K562 (cell line): ENCODE results near the gene TIGD7. TPM values are rescaled to one million over a fixed set of nuclear protein-coding genes. Genes with fewer than 3 reads are reported as not detected.

Source experiments
- BRD9 ChIP-seq: fragments of 450-650 bp; IDR thresholded peaks from 2 replicates; pipeline ENCODE4 v1.6.1; 2018; ENCODE audit warnings: low read depth; ENCODE audit not compliant: partially characterized antibody
- C11orf30 ChIP-seq: fragments of 450-650 bp; IDR thresholded peaks from 2 replicates; pipeline ENCODE4 v1.6.1; 2016; ENCODE audit warnings: low read depth, mild to moderate bottlenecking
- FUS ChIP-seq: fragments of 200-400 bp; formaldehyde crosslinking; optimal IDR thresholded peaks from 2 replicates; pipeline ENCODE3; 2017; ENCODE audit warnings: low read depth, low read length
- GATAD2A ChIP-seq: fragments of 450-650 bp; IDR thresholded peaks from 2 replicates; pipeline ENCODE4 v1.6.1; 2017
- HDGF ChIP-seq: fragments of 450-650 bp; IDR thresholded peaks from 2 replicates; pipeline ENCODE4 v1.6.1; 2016
- MAZ ChIP-seq, 2 experiments: fragments of 450-650 bp in 1 of 2; sonication (generic) in 1 of 2; formaldehyde crosslinking; IDR thresholded peaks in 1 of 2; conservative IDR thresholded peaks in 1 of 2; 2 replicates each; pipeline versions ENCODE4 v1.4.0 to v1.5.0; 2020; ENCODE audit warnings: mild to moderate bottlenecking in 1 of 2, missing genetic modification reagents in 1 of 2
- MTA1 ChIP-seq: fragments of 450-650 bp; IDR thresholded peaks from 2 replicates; pipeline ENCODE4 v1.6.1; 2017; ENCODE audit warnings: borderline replicate concordance
- PHB2 ChIP-seq: fragments of 450-650 bp; IDR thresholded peaks from 2 replicates; pipeline ENCODE4 v1.6.1; 2017; ENCODE audit warnings: low read depth
- SIN3B ChIP-seq: fragments of 450-650 bp; IDR thresholded peaks from 2 replicates; pipeline ENCODE4 v1.6.1; 2017; ENCODE audit warnings: low read depth, mild to moderate bottlenecking, moderate library complexity
- SRSF9 ChIP-seq: fragments of 200-400 bp; formaldehyde crosslinking; IDR thresholded peaks from 2 replicates; pipeline ENCODE4 v1.6.1; 2017; ENCODE audit warnings: low read depth, low read length, borderline replicate concordance
- TBL1XR1 ChIP-seq, 2 experiments: IDR thresholded peaks; 2 replicates each; pipeline ENCODE4 v1.6.1; 2012; ENCODE audit warnings: improper control_type of control experiment in 2 of 2, low read length in 2 of 2, mild to moderate bottlenecking in 1 of 2
- ZNF431 ChIP-seq: sonication (generic); formaldehyde crosslinking; IDR thresholded peaks from 2 replicates; pipeline ENCODE4 v1.8.0; 2022; ENCODE audit warnings: mild to moderate bottlenecking, missing genetic modification reagents
- polyA plus RNA-seq, 8 experiments: library from polyadenylated mRNA; depleted of rRNA in 4 of 8; stranded (reverse) in 5 of 8; unstranded in 3 of 8; fragments of >200 nt; fragmentation: Nextera tagmentation in 2 of 8; fragmentation: Illumina TruSeq in 1 of 8; extraction: Ambion mirVana in 2 of 8; extraction: Trizol in 1 of 8; gene quantifications; 2 replicates each; pipeline versions ENCODE4 v1.2.1 to v1.2.3, GENCODE V29; 2011 to 2014; ENCODE audit warnings: inconsistent platforms in 1 of 8, missing spikeins in 1 of 8
- total RNA-seq, 7 experiments: library from RNA; depleted of rRNA in 6 of 7; stranded (reverse); fragments of >200 nt in 6 of 7; fragmentation: Illumina TruSeq in 2 of 7; extraction: Trizol in 2 of 7; gene quantifications; 2 replicates each; pipeline versions ENCODE4 v1.2.1 to v1.2.3, GENCODE V29; 2011 to 2021; ENCODE audit warnings: low replicate concordance in 1 of 7
- TF ChIP-seq, protein P1 (sequence below): fragments of 250-450 bp; sonication (Bioruptor Pico); IDR thresholded peaks from 2 replicates; pipeline ENCODE4 v1.8.0; 2021; ENCODE audit warnings: borderline replicate concordance, mild to moderate bottlenecking, moderate library complexity; ENCODE audit not compliant: poor library complexity, severe bottlenecking
- TF ChIP-seq, protein P2 (sequence below), 2 experiments: fragments of 450-650 bp; conservative IDR thresholded peaks; 2 replicates each; pipeline ENCODE4 v1.6.1; 2017; ENCODE audit warnings: mild to moderate bottlenecking in 2 of 2, moderate library complexity in 2 of 2
- TF ChIP-seq, protein P3 (sequence below): fragments of 200-800 bp; sonication (Bioruptor generic); IDR thresholded peaks from 2 replicates; pipeline ENCODE4 v1.6.1; 2017; ENCODE audit warnings: missing genetic modification characterization, missing compliant biosample characterization
- TF ChIP-seq, protein P4 (sequence below): fragments of 450-650 bp; IDR thresholded peaks from 2 replicates; pipeline ENCODE4 v1.6.1; 2016; ENCODE audit warnings: mild to moderate bottlenecking
- TF ChIP-seq, protein P5 (sequence below): sonication (generic); formaldehyde crosslinking; IDR thresholded peaks from 2 replicates; pipeline ENCODE4 v1.8.0; 2023; ENCODE audit warnings: mild to moderate bottlenecking, missing genetic modification reagents

TIGD7 gene
- total and polyA plus RNA-seq, 9 of the 15 experiments (the other 6 are each of a cell fraction or from before 2014, with no cell fraction given), result 0.84 to 10.7 (median 6.7) TPM

DNA sequence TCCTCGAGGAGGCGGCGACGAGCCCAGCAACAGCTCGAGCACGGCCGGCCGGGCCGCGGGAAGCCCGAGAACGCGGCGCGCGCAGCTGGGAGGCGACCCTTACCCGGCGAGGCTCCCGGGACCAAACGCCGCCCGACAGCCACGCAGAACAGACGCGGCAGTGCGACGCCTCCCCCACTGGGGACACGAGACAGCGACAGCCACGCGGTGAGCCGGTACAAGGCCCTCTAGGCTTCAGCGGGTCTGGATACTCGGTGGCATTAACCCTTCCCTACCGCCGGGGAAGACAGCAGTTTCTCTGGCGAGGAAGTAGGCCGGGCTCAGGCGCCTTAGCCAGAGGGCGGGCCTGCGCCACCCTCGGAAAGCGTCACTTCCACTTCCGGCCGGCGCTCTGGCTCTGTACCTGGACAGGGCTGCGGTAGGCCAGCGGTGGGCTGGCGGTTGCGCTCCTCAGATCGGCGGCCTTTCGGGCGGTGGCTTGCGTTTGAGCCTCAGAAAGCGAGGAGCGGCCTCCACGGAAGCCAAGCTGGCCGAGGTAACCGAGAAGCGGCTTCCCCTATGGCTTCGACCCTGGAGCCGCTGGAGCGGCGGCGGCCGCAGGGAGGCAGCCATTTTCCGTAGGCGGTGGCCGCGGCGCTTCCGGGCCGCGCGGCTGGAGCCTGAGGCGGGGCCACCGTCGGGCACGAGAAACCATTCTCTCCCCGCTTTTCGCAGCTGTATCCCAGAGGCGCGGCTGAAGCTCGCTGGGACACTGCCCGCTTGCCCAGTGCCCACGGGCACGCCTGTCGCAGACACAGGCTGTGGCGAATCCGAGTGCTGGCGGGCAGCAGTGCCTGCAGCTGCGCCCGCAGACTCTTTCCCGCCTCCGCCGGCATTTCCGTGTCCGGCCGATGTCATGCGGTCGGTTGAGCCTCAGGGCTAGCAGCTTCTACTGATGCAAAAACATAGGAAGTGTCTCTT is at the start of gene TIGD7, which contains the start of gene ZNF75A (continued):
- TF ChIP-seq, protein P1, sequence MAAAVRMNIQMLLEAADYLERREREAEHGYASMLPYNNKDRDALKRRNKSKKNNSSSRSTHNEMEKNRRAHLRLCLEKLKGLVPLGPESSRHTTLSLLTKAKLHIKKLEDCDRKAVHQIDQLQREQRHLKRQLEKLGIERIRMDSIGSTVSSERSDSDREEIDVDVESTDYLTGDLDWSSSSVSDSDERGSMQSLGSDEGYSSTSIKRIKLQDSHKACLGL, result no peak
- TF ChIP-seq SIN3B (peak; percentile 80), SRSF9 (no peak), BRD9 (no peak), ZNF431 (CRISPR knock-in tag) (peak; percentile 58), C11orf30 (peak; percentile 63), MAZ (CRISPR knock-in tag; conservative IDR thresholded peaks at IDR 0.05 in 1 of 2, IDR thresholded peaks at IDR 0.05 in 1 of 2) (peak; percentile 36 to 40; a peak in 2 of 4 replicates), FUS (no peak), TBL1XR1 (IDR thresholded peaks at IDR 0.05; ENCODE audit: low read length in 2 of 2) (no peak), GATAD2A (no peak), PHB2 (no peak), HDGF (no peak), MTA1 (no peak)
- TF ChIP-seq, protein P2, sequence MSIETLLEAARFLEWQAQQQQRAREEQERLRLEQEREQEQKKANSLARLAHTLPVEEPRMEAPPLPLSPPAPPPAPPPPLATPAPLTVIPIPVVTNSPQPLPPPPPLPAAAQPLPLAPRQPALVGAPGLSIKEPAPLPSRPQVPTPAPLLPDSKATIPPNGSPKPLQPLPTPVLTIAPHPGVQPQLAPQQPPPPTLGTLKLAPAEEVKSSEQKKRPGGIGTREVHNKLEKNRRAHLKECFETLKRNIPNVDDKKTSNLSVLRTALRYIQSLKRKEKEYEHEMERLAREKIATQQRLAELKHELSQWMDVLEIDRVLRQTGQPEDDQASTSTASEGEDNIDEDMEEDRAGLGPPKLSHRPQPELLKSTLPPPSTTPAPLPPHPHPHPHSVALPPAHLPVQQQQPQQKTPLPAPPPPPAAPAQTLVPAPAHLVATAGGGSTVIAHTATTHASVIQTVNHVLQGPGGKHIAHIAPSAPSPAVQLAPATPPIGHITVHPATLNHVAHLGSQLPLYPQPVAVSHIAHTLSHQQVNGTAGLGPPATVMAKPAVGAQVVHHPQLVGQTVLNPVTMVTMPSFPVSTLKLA (conservative IDR thresholded peaks at IDR 0.05), result peak; percentile 60 to 87; a peak in 3 of 4 replicates
- TF ChIP-seq, protein P3, sequence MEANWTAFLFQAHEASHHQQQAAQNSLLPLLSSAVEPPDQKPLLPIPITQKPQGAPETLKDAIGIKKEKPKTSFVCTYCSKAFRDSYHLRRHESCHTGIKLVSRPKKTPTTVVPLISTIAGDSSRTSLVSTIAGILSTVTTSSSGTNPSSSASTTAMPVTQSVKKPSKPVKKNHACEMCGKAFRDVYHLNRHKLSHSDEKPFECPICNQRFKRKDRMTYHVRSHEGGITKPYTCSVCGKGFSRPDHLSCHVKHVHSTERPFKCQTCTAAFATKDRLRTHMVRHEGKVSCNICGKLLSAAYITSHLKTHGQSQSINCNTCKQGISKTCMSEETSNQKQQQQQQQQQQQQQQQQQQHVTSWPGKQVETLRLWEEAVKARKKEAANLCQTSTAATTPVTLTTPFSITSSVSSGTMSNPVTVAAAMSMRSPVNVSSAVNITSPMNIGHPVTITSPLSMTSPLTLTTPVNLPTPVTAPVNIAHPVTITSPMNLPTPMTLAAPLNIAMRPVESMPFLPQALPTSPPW, result peak; percentile 51
- TF ChIP-seq, protein P4, sequence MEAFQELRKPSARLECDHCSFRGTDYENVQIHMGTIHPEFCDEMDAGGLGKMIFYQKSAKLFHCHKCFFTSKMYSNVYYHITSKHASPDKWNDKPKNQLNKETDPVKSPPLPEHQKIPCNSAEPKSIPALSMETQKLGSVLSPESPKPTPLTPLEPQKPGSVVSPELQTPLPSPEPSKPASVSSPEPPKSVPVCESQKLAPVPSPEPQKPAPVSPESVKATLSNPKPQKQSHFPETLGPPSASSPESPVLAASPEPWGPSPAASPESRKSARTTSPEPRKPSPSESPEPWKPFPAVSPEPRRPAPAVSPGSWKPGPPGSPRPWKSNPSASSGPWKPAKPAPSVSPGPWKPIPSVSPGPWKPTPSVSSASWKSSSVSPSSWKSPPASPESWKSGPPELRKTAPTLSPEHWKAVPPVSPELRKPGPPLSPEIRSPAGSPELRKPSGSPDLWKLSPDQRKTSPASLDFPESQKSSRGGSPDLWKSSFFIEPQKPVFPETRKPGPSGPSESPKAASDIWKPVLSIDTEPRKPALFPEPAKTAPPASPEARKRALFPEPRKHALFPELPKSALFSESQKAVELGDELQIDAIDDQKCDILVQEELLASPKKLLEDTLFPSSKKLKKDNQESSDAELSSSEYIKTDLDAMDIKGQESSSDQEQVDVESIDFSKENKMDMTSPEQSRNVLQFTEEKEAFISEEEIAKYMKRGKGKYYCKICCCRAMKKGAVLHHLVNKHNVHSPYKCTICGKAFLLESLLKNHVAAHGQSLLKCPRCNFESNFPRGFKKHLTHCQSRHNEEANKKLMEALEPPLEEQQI, result no peak
- TF ChIP-seq, protein P5, sequence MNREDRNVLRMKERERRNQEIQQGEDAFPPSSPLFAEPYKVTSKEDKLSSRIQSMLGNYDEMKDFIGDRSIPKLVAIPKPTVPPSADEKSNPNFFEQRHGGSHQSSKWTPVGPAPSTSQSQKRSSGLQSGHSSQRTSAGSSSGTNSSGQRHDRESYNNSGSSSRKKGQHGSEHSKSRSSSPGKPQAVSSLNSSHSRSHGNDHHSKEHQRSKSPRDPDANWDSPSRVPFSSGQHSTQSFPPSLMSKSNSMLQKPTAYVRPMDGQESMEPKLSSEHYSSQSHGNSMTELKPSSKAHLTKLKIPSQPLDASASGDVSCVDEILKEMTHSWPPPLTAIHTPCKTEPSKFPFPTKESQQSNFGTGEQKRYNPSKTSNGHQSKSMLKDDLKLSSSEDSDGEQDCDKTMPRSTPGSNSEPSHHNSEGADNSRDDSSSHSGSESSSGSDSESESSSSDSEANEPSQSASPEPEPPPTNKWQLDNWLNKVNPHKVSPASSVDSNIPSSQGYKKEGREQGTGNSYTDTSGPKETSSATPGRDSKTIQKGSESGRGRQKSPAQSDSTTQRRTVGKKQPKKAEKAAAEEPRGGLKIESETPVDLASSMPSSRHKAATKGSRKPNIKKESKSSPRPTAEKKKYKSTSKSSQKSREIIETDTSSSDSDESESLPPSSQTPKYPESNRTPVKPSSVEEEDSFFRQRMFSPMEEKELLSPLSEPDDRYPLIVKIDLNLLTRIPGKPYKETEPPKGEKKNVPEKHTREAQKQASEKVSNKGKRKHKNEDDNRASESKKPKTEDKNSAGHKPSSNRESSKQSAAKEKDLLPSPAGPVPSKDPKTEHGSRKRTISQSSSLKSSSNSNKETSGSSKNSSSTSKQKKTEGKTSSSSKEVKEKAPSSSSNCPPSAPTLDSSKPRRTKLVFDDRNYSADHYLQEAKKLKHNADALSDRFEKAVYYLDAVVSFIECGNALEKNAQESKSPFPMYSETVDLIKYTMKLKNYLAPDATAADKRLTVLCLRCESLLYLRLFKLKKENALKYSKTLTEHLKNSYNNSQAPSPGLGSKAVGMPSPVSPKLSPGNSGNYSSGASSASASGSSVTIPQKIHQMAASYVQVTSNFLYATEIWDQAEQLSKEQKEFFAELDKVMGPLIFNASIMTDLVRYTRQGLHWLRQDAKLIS (CRISPR knock-in tag), result peak; percentile 35; the same call in 1 of the 2 replicates
